ENCODE data around the gene CRYBB3.

GRCh38 chr22:25216230-25216629 lies 16.6 kb downstream of the CRYBB3 start:
- TF ChIP-seq SIN3A (IDR thresholded peaks at IDR 0.05; ENCODE audit: borderline replicate concordance, insufficient read depth, low read length): no peak
- no peak for TF ChIP-seq POLR2AphosphoS5 (IDR thresholded peaks at IDR 0.05; ENCODE audit: low read depth, low read length)

All from PFSK-1 (cell line).